Inferior parietal cortex (tissue), 1 donor: ENCODE results near the gene REEP5.
"Not testable (repeated sequence)": the region's sequence is repeated elsewhere in the genome, so short reads cannot be mapped to it uniquely, and the experiment has no call there.

Experiments
- DNase-seq: peaks from one replicate; pipeline ENCODE4 v3.0.0-alpha.2; 2016; ENCODE audit errors: extremely low spot score

The REEP5 gene

DNA sequence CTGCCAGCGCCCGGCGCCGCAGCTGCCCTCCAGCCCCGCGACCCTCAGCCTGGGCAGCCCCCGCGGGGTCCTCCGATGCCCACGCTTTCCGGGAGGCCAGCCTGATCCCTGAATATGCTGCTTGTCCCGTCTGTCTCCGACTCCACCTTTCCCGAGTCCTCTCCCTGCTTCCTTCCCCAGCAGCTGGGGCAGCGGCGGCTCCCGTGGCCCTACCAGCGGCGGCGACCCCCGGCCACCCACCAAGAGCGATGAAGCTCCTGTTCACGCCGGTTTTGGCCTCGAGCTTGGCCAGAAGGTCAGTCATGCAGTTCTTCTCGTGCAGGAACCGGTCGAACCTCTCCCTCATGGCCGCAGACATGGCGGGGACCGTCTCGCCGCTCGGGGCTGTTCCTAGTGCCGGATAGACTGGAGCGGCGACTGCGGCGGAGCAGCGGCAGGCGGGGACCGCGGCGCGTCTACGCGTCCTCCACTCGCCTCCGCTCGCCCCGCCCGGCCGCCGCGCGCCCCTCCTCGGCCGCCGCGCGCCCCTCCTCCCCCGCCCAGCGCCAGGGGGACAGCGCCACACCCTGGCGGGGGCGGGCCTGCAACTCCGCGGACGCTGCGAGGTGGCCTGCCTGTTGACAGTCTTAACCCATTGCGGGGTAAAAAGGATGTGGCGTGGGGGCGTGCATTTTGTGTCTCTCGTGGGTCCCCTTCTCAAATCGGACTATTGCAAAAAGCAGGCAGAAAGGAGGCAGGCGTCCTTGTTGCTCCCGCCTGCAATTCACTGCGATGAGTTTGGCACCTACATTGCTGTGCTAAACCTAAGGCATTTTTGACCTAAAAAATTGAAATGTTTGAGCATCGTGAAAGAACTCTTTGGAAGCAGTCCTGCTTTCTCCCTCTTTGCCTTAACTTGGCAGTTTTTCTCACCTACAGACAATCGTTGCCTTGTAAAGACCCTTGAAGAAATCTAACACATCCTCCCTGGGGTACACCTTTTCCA lies at the start of gene REEP5:
TSS of gene REEP5 (minus strand) at position 395 of the 985 bp plus-strand sequence. CDS start at position 358, 37 bp downstream.
- peak; percentile 77 for DNase-seq

DNA sequence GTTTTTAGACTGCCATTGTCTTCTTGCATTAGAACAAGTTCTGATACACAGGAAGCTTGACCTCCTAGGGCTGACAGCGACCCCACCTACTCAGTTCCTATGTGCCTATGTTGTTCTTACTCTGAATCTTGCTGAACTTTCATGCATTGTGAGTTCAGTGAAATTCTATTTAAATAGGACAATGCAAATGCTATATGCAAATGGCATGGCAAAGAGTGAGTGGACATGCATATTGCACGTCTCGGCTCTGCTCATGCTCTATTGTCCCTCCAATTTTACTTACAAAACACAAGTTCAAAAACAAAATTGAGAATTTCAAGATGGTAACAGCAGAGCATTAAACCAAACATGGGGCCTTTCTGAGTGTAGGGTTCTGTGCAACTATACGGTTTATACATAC lies 49.2 kb upstream of the REEP5 start:
- no peak for DNase-seq

DNA sequence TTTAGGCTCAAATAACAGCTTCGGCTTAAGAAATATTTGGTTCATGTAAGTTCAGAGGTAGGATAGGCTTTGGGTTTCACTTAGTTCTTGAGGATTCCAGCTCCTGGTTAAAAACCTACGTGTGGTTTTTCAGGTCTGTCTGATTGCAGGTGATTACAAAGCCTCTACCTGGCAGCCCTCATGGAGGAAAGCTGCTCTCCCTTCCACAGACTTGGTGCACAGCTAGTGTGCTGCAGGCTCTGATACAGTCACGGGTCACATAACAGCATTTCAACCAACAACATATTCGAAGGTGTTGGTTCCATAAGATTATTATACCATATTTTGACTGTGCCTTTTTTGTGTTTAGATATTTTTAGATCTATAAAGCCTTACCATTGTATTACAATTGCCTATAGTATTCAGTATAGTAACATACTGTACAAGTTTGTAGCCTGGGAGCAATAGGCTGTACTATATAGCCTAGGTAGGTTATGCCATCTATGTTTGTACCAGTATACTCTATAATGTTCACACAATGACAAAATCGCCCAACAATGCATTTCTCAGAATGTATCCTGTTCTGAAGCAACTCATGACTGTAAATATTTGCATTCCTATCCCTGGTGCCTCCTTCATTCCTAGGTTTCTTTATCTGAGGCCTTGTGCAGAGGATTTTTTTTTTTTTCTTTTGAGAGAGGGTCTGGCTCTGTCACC lies 46.5 kb upstream of the REEP5 start:
- DNase-seq: no peak

DNA sequence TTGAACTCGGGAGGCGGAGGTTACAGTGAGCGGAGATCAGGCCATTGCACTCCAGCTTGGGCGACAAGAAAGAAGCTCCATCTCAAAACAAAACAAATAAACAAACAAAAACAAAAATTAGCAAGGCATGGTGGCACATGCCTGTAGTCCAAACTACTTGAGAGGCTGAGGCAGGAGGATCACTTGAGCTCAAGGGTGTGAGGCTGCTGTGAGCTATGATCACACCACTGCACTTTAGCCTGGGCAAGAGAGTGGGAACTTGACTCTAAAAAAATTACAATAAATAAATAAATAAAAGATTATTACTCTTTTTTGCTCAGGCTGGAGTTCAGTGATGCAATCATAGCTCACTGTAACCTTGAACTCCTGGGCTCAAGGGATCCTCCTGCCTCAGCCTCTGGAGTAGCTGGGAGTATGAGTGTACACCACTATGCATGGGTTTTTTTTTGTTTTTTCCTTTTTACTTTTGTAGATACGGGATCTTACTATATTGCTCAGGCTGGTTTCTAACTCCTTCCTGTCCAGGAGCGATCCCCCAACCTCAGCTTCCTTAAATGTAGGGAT lies 45.6 kb upstream of the REEP5 start:
- DNase-seq: no peak

DNA sequence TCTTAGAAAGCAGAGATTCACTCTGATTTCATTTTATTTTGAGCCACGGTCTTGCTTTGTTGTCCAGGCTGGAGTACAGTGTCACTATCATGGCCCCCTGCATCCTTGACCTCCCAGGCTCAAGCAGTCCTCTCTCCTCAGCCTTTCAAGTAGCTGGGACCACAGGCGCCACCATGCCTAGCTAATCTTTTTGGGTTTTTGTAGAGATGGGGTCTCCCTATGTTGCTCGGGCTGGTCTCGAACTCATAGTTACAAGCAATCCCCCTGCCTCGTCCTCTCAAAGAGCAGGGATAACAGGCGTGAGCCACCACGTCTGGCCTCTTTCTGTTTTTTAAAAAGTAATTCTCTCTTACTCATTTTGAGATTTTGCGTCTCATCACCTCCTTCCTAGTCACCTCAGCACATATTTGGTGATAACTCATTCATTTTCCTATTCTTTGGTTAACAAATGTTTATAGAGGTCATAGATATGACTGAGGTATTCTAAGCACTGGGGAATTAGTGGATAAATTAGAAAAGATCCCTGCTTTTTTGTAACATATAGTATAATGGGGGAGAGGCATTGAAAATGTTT lies 43.8 kb upstream of the REEP5 start:
- no peak for DNase-seq

DNA sequence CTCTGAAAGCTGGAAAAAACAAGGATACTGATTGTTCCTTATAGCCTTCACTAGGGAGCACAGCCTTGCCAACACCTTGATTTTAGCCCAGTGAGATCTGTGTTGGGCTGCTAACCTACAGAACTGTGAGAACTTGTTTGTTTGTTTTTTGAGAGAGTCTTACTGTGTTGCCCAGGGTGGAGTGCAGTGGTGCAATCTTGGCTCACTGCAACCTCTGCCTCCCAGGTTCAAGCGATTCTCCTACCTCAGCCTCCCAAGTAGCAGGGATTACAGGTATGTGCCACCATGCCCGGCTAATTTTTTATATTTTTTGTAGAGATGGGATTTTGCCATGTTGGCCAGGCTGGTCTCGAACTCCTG lies 41.3 kb upstream of the REEP5 start:
- DNase-seq: not testable (repeated sequence)

DNA sequence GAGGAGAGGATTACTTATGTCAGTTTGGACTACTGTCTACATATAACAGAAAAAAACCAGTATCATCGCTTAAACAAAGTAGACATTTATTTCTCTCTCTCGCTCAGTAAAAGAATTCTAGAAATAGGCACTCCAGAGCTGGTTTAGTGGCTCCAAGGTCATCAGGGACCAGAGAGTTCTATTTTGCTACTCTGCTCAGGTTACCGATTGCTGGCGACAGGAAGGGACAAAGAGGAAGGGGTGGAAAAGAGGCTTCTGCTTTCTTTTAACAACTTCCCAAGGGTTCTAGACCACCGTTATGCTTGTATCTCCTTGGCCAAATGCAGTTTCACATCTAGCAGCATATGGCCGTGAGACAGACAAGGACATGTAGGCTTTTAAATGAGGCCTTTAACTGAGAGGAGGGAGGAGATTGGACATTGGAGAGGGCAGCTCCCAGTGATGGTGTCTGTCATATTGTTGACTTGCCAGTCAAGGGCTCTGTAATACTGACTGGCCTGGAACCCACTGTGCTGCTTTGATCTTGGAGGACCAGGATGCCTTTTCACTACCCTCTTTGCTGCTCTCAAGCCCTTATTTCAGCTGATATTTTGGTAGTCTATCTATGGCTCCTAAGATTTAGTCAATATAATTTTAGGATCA lies 39.0 kb upstream of the REEP5 start:
- DNase-seq: no peak

DNA sequence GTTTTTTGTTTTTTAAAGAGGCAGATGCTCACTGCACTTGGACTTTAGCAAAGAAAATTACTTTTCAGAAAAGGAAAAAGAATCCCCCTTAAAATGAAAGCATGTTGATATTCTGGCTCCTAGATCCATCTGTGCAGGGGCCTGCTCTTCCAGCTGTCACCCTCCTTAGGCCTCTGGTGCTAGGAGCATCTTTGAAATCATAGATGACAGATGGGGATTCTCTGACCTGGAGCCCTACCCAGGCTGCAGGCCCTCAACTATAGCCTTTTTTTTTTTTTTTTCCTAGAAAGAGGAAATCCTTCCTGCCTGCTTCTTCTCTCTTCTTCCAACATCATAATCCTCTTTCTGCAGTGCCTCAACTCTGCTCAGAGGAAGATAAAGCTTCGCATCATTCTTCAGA lies 38.3 kb upstream of the REEP5 start:
- no peak for DNase-seq

DNA sequence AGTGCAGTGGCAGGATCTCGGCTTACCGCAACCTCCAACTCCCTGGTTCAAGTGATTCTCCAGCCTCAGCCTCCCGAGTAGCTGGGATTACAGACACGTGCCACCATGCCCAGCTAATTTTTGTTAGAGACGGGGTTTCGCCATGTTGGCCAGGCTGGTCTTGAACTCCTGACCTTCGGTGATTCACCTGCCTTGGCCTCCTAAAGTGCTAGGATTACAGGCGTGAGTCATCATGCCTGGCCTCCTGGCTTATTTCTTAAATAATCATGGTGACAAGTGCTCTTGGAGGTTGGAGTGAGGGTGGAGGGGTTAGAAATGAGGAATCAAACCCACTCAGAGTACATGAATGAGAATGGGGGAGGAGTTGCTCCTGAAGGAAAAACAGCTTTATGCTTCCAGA lies 37.8 kb upstream of the REEP5 start:
- DNase-seq: not testable (repeated sequence)

DNA sequence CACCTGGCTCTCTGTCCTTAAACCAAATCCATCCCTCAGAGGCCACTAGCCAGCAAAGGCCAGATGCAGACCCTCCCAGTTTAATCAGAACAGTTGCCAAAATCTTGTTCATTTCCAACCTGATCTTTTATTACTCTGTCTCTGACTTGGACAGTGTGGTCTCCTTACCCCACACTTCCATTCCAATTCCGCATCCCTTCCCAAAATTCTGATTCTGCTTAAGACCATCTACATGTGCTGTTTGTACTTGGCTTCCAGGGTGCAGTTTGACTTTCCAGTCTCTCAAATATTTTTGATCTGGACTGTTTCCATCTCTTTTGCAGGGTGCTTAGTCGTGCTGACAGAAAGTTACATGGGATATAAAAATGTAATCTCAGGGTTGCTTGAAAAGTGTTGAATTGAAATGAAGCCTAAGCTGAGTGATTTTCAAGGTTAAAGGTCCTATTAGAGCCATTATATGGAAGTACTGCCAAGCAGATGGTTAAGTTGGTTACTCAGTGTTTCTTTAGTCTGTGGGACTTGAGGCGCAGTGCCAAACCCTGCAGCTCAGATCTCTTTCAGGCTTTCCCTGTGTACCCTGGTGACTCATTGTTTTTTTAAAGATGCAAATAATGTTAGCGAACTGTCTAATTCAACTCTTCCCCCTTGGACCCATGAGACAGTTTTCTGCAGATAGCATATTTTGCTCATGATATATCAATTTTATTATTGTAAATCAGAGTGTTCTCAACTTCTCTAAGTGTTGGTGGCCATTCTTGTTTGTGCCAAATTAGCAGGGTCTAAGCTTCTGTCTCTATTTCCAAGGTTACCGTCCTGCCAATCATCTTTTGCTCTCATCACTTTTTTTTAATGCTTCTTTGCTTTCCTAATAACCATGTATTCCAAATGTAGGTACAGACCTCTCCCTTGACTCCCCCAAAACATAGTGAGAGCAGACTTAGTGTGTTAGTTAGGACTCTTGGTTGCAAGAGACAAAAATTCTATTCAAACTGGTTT lies 36.4 kb upstream of the REEP5 start:
- peak; percentile 43 for DNase-seq

DNA sequence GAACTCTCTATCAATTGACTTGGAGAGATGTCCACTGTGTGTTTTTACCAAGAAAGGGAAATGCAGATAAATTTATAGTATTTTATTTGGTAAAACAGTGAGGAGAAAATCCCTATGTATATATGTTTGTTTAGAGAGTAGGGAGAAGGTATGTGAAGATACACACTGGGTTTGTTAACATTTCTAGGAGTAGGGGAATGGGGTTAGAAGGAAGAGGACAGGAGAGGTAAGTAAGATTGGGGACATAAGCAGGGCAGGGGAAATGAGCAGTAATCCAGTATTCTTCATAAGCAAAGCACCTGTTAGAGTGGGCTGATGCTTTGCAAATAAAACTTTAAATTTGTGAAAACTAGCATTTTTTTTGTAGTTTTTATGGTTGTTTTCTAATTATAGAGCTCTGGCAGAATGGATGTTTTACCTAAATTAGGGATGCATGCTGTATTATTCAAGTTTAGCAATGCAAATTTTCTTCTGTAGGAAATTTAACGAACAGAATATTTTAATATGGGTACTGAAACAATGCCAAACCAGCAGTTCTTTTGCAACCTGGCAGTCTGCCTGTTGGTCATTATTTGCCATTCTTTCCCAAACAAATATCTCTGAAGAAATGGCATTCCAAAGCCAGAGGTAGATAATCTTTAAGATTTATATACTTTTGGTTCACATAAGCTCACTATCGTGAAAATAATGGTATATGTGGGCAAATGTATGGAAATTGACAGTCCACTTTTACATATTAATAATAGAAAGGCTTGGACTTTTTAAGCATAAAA lies 35.2 kb upstream of the REEP5 start:
- no peak for DNase-seq

DNA sequence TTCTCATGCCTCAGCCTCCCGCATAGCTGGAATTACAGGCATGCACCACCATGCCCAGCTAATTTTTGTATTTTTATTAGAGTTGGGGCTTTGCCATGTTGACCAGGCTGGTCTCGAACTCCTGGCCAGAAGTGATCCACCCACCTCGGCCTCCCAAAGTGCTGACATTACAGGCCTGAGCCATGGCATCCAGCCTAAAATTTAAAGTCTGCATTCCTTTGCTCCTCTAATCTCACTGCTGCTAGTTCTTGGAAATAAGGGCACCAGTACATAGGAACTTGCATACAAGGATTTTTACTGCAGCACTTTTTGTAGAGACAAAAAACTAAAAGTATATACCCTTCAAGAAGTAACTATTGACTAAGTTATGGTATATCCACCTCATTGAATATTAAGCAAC lies 34.6 kb upstream of the REEP5 start:
- DNase-seq: no peak

DNA sequence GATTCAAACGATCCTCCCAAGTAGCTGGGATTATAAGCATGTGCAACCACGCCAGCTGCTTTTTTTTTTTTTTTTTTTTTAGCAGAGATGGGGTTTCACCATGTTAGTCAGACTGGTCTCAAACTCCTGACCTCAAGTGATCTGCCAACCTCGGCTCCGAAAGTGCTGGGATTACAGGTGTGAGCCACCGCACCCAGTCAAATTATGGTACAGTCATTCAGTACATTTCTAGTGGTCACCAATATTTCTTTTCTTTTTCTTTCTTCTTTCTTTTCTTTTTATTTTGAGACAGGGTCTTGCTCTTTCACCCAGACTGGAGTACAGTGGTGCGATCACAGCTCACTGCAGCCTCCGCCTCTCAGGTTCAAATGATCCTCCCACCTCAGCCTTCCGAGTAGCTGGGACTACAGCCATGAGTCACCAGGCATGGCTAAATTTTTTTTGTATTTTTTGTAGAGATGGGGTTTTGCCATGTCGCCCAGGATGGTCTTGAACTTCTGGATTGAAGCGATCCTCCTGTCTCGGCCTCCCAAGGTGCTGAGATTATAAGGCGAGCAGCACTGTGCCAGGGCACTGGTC lies 29.2 kb upstream of the REEP5 start:
- no peak for DNase-seq

DNA sequence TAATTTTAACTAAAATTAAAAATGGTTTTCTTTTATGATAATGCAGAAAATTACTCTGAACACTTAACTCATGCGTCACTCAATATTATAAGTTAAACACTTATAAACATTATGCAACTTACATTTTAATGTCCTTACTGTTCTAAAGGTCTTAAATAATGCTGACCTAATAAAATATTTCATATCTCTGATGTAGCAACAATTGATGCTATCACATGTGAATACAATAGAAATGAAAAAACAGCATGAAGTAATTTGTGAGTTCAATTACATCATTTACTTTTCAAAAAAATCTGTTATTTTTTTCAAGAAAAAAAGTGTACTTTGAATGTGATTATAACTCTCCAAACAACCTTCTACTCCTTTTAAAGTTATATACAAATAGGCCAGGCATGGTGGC lies 26.4 kb upstream of the REEP5 start:
- DNase-seq: no peak

DNA sequence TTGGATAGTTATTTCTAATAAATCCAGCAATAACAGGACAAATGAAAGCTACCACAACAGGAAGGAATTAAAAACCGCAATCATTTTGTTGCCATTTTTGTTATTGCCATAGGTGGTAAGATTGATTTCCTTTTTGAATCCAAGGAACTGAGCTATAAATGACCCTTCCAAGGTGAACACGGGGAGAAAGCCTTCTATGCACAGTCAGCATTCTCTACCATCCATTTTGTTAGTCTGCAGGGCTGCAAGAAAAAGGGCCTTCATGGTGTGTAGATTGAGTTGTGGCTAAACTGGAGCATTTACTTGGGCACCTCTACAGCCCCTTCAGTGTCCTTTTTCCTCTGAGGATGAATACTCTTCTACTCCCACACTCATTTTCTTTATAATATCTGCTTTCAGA lies 18.6 kb upstream of the REEP5 start:
- DNase-seq: no peak

DNA sequence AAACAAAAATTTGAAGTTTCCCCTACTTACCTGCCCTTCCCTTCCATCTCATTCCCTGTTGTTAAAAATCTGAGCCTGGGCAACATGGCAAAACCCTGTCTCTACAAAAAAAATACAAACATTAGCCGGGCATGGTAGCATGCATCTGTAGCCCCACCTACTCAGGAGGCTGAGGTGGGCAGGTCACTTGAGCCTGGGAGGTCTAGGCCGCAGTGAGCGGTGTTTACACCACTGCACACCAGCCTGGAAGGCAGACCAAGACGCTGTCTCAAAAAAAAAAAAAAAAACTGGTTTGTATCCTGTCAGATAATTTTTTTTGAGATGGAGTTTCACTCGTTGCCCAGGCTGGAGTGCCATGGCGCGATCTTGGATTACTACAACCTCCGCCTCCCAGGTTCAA lies 16.3 kb upstream of the REEP5 start:
- no peak for DNase-seq

DNA sequence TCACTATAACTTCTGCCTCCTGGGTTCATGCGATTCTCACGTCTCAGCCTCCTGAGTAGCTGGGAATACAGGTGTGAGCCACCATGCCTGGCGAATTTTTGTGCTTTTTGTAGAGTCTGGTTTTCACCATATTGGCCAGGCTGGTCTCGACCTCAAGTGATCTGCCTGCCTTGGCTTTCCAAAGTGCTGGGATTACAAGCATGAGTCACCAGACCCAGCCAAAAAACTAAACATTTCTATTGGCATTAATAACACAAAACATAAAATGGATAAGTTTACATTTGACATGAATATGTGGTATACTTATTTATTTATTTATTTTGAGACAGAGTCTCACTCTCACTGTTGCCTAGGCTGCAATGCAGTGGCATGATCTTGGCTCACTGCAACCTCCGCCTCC lies 13.6 kb upstream of the REEP5 start:
- DNase-seq: no peak

DNA sequence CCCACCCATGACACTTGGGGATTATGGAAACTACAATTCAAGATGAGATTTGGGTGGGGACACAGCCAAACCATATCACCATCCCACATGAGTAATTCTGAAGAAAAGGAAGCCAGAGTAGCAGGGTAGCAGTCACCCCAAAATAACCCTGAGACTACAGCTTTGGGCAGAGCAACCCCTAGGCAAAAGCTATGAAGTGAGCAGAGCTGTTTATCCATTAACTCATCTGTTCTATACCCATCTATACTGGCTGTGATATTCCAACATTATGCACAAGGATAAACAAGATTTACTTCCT lies 12.3 kb upstream of the REEP5 start:
- no peak for DNase-seq

DNA sequence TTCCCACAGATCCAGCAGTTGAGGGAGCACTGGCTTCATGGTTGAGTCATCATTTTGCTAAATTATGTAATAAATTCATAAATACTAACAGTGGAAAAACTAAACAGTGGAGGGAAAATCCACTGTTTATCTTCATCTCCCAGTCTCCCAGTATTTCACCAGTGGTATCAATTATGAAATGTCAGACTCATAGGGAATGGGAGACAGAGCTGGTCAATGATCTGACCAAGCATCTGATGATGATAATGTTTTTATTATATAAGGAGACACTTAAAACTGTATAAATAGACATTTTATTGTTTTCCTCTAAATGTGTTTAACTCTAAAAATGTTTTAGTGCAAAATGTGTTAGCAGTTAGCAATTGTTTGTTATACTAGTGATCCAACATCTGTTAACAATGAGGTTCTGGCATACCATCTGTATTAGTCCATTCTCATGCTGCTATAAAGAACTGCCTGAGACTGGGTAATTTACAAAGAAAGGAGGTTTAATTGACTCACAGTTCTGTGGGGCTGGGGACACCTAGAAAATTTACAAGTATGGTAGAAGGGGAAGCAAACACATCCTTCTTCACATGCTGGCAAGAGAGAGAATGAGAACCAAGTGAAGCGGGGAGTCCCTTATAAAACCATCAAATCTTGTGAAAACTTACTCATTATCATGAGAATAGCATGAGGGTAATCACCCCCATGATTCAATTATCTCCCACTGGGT lies 11.8 kb upstream of the REEP5 start:
- DNase-seq: no peak
